Testis (tissue), 3 donors: Measurements from ENCODE around the gene KIF5C. TPM values are rescaled to one million over a fixed set of nuclear protein-coding genes. Genes with fewer than 3 reads are reported as not detected.

Source experiments
- DNase-seq: peaks from one replicate; pipeline ENCODE4 v3.0.0-alpha.2; 2019
- H3K27ac ChIP-seq, 2 donors: fragments of 200-600 bp; sonication (generic); one replicate each; pipeline ENCODE4 v1.5.1; 2019
- H3K27me3 ChIP-seq: fragments of 200-600 bp; sonication (generic); one replicate; pipeline ENCODE4 v1.5.1; 2019
- H3K36me3 ChIP-seq: fragments of 200-600 bp; sonication (generic); one replicate; pipeline ENCODE4 v1.5.1; 2017; ENCODE audit warnings: low read depth; ENCODE audit errors: missing control alignments
- H3K4me1 ChIP-seq: fragments of 200-600 bp; sonication (generic); one replicate; pipeline ENCODE4 v1.5.1; 2019
- H3K4me3 ChIP-seq, 2 donors: fragments of 200-600 bp; sonication (generic); one replicate each; pipeline ENCODE4 v1.5.1; 2017 to 2019
- H3K9me3 ChIP-seq: fragments of 200-600 bp; sonication (generic); one replicate; pipeline ENCODE4 v1.5.1; 2017
- CTCF ChIP-seq, 3 experiments: fragments of 450-650 bp in 2 of 3; fragments of 200-600 bp in 1 of 3; sonication (generic) in 1 of 3; IDR thresholded peaks; one replicate each; pipeline ENCODE4 v1.5.1; 2016 to 2019; ENCODE audit warnings: antibody characterized with exemption in 3 of 3, mild to moderate bottlenecking in 2 of 3, moderate library complexity in 1 of 3
- POLR2A ChIP-seq: fragments of 450-650 bp; IDR thresholded peaks from one replicate; pipeline ENCODE4 v1.6.1; 2017; ENCODE audit warnings: antibody characterized with exemption, mild to moderate bottlenecking, moderate library complexity
- WGBS, 2 donors: methylation state at CpG; one replicate each; pipeline ENCODE4 v1.1.5; 2018; 5-methylcytosine and 5-hydroxymethylcytosine counted together
- intact Hi-C: fragments of 100-400 bp; cut with DNase I; formaldehyde crosslinking; loops from one replicate; pipeline ENCODE4 v1.15.1; 2023; ENCODE audit warnings: low total_unique reads
- polyA plus RNA-seq: library from polyadenylated mRNA; stranded (reverse); fragments of 350-450 nt; fragmentation: Illumina TruSeq; extraction: RNeasy Lipid Tissue Mini Kit (QIAGEN cat#74804); gene quantifications from one replicate; pipeline ENCODE4 v1.2.3, GENCODE V29; 2014; ENCODE audit warnings: low read depth, low replicate concordance; ENCODE audit not compliant: insufficient read depth
- total RNA-seq, 2 donors: library from RNA; depleted of rRNA; stranded (reverse); fragments of >200 nt; gene quantifications; one replicate each; pipeline ENCODE4 v1.2.3, GENCODE V29; 2016

Gene KIF5C
- total and polyA plus RNA-seq, 3 donors from 2014 or later: 57.0 to 159 (median 146) TPM

- H3K9me3 ChIP-seq: no peaks in the 10 kb centered on the region
- 63 to 73% methylated on average over 5 of the region's 5 CpGs for WGBS, 2 donors
- no peak for DNase-seq
- no peaks in the 10 kb centered on the region for H3K4me1 ChIP-seq
- TF ChIP-seq POLR2A: no peak
- no peak for TF ChIP-seq CTCF (IDR thresholded peaks at IDR 0.05)
- H3K27ac ChIP-seq: no peak overlapping the region
- no peaks in the 10 kb centered on the region for H3K27me3 ChIP-seq
- no peaks in the 10 kb centered on the region for H3K36me3 ChIP-seq
- intact Hi-C loops: no loop called here
- no peak overlapping the region for H3K4me3 ChIP-seq
Measured at GRCh38 chr2:148948868-148949267, 73.8 kb downstream of the KIF5C start.

GRCh38 chr2:148949348-148949747 is 74.3 kb downstream of the KIF5C start:
- H3K4me3 ChIP-seq: no peak overlapping the region
- no peak overlapping the region for H3K27ac ChIP-seq
- no peaks in the 10 kb centered on the region for H3K4me1 ChIP-seq
- H3K9me3 ChIP-seq: no peaks in the 10 kb centered on the region
- TF ChIP-seq CTCF (IDR thresholded peaks at IDR 0.05) (no peak), POLR2A (no peak)
- DNase-seq: no peak
- no peaks in the 10 kb centered on the region for H3K36me3 ChIP-seq
- no peaks in the 10 kb centered on the region for H3K27me3 ChIP-seq
- intact Hi-C loops: no loop called here
- 93 to 94% methylated on average over 7 of the region's 7 CpGs for WGBS, 2 donors

- DNase-seq: no peak
- H3K27ac ChIP-seq: no peak overlapping the region
- H3K4me3 ChIP-seq: no peak overlapping the region
- H3K36me3 ChIP-seq: no peaks in the 10 kb centered on the region
- TF ChIP-seq CTCF (IDR thresholded peaks at IDR 0.05) (no peak), POLR2A (no peak)
- intact Hi-C loops: no loop called here
- H3K4me1 ChIP-seq: no peaks in the 10 kb centered on the region
- no peaks in the 10 kb centered on the region for H3K9me3 ChIP-seq
- no peaks in the 10 kb centered on the region for H3K27me3 ChIP-seq
- 74 to 79% methylated on average over 5 of the region's 5 CpGs for WGBS, 2 donors
Measured at GRCh38 chr2:148952621-148953020, 77.6 kb downstream of the KIF5C start.

GRCh38 chr2:148953426-148953825 is 78.4 kb downstream of the KIF5C start:
- intact Hi-C loops: no loop called here
- H3K4me3 ChIP-seq: no peak overlapping the region
- no peaks in the 10 kb centered on the region for H3K27me3 ChIP-seq
- TF ChIP-seq CTCF (IDR thresholded peaks at IDR 0.05): no peak
- no peak for TF ChIP-seq POLR2A
- H3K9me3 ChIP-seq: no peaks in the 10 kb centered on the region
- no peak for DNase-seq
- no peaks in the 10 kb centered on the region for H3K4me1 ChIP-seq
- 67 to 79% methylated on average over 6 of the region's 6 CpGs for WGBS, 2 donors
- H3K36me3 ChIP-seq: no peaks in the 10 kb centered on the region
- no peak overlapping the region for H3K27ac ChIP-seq

GRCh38 chr2:148954536-148954935 is 79.5 kb downstream of the KIF5C start:
- H3K9me3 ChIP-seq: no peaks in the 10 kb centered on the region
- DNase-seq: no peak
- H3K27me3 ChIP-seq: no peaks in the 10 kb centered on the region
- WGBS, 2 donors: 88 to 91% methylated on average over 3 of the region's 3 CpGs
- H3K27ac ChIP-seq: no peak overlapping the region
- intact Hi-C loops: no loop called here
- no peak overlapping the region for H3K4me3 ChIP-seq
- no peak for TF ChIP-seq CTCF (IDR thresholded peaks at IDR 0.05)
- no peak for TF ChIP-seq POLR2A
- H3K36me3 ChIP-seq: no peaks in the 10 kb centered on the region
- H3K4me1 ChIP-seq: no peaks in the 10 kb centered on the region
